HG03039 (cell line): ENCODE measurements around the gene IL12RB1.

ENCODE experiments used
- ATAC-seq: cut with Tn5 transposase; IDR thresholded peaks from one replicate; pipeline ENCODE4 v1.9.1; 2021; ENCODE audit warnings: mild to moderate bottlenecking, moderate library complexity; ENCODE audit not compliant: unreplicated experiment

The IL12RB1 gene

GRCh38 chr19:18086590-18087138 lies at the start of gene IL12RB1:
TSS of gene IL12RB1 (minus strand) at chr19:18086934. CDS start at chr19:18086823, 111 bp downstream.
- no peak for ATAC-seq

GRCh38 chr19:18135712-18136584 lies 49.2 kb upstream of the IL12RB1 start:
- no peak for ATAC-seq

- no peak for ATAC-seq
Measured at GRCh38 chr19:18131841-18132596, 45.3 kb upstream of the IL12RB1 start.

GRCh38 chr19:18130523-18131242 lies 43.9 kb upstream of the IL12RB1 start:
- ATAC-seq, result no peak

- ATAC-seq, result no peak
Measured at GRCh38 chr19:18128805-18129204, 42.1 kb upstream of the IL12RB1 start.

- ATAC-seq, result no peak
Measured at GRCh38 chr19:18128044-18128443, 41.3 kb upstream of the IL12RB1 start.

- ATAC-seq, result no peak
Measured at GRCh38 chr19:18126097-18126496, 39.4 kb upstream of the IL12RB1 start.

GRCh38 chr19:18123819-18124218 lies 37.1 kb upstream of the IL12RB1 start:
- no peak for ATAC-seq

- ATAC-seq, result no peak
Measured at GRCh38 chr19:18122860-18123795, 36.4 kb upstream of the IL12RB1 start.

GRCh38 chr19:18122424-18122823 lies 35.7 kb upstream of the IL12RB1 start:
- no peak for ATAC-seq

- ATAC-seq, result no peak
Measured at GRCh38 chr19:18121166-18121565, 34.4 kb upstream of the IL12RB1 start.

GRCh38 chr19:18120127-18120526 lies 33.4 kb upstream of the IL12RB1 start:
- ATAC-seq, result no peak

GRCh38 chr19:18119717-18120105 lies 33.0 kb upstream of the IL12RB1 start:
- ATAC-seq, result no peak

- no peak for ATAC-seq
Measured at GRCh38 chr19:18119013-18119716, 32.4 kb upstream of the IL12RB1 start.

- no peak for ATAC-seq
Measured at GRCh38 chr19:18118420-18119012, 31.8 kb upstream of the IL12RB1 start.

- ATAC-seq, result peak; percentile 79
Measured at GRCh38 chr19:18117692-18118378, 31.1 kb upstream of the IL12RB1 start.

- no peak for ATAC-seq
Measured at GRCh38 chr19:18117364-18117691, 30.6 kb upstream of the IL12RB1 start.

- no peak for ATAC-seq
Measured at GRCh38 chr19:18114483-18114882, 27.7 kb upstream of the IL12RB1 start.

- no peak for ATAC-seq
Measured at GRCh38 chr19:18113827-18114226, 27.1 kb upstream of the IL12RB1 start.
